Right ventricle myocardium superior (tissue), 1 donor: Measurements from ENCODE around the gene TMEM225B. TPM values are rescaled to one million over a fixed set of nuclear protein-coding genes. Genes with fewer than 3 reads are reported as not detected.
A peak's percentile ranks its signal among the peaks of the same experiment; 100 is the strongest.
"Not testable (repeated sequence)": the region's sequence is repeated elsewhere in the genome, so short reads cannot be mapped to it uniquely, and the experiment has no call there.

Experiments used
- ATAC-seq: fragments of 200-7000 bp; cut with Tn5 transposase; one replicate; pipeline ENCODE4 v1.9.1; 2020; ENCODE audit warnings: mild to moderate bottlenecking; ENCODE audit not compliant: poor library complexity
- DNase-seq: peaks from one replicate; pipeline ENCODE4 v3.0.0-alpha.2; 2020
- intact Hi-C: fragments of 100-400 bp; cut with DNase I; formaldehyde crosslinking; loops from one replicate; pipeline ENCODE4 v1.11.2; 2022
- long read RNA-seq: library from polyadenylated mRNA; unstranded; transcript quantifications from one replicate; pipeline ENCODE4 v2.0.0, GENCODE V29; 2021
- total RNA-seq: library from RNA; stranded (reverse); fragmentation: NEBNext Ultra II Directional; extraction: Animal tissue kit (Norgen Biotek cat#: 25700); gene quantifications from one replicate; pipeline ENCODE4 v1.2.1, GENCODE V29; 2021
- donor health status: DM: no; HTN: yes; CAD: no; lungs with severe emphysema.

TMEM225B gene, protein sequence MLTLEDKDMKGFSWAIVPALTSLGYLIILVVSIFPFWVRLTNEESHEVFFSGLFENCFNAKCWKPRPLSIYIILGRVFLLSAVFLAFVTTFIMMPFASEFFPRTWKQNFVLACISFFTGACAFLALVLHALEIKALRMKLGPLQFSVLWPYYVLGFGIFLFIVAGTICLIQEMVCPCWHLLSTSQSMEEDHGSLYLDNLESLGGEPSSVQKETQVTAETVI
- not detected for total RNA-seq
- long read RNA-seq = 0 reads

- intact Hi-C loops = no loop called here
- no peak for ATAC-seq
- DNase-seq = no peak
These were observed at the start of gene TMEM225B for GRCh38 chr7:99597762-99598501. Gene TMEM225B (plus strand): TSS chr7:99598267. CDS start chr7:99604389, 6,122 bp downstream.

- not testable (repeated sequence) for DNase-seq, ATAC-seq
These were observed 48.5 kb upstream of the TMEM225B start for GRCh38 chr7:99549545-99549944.

DNA sequence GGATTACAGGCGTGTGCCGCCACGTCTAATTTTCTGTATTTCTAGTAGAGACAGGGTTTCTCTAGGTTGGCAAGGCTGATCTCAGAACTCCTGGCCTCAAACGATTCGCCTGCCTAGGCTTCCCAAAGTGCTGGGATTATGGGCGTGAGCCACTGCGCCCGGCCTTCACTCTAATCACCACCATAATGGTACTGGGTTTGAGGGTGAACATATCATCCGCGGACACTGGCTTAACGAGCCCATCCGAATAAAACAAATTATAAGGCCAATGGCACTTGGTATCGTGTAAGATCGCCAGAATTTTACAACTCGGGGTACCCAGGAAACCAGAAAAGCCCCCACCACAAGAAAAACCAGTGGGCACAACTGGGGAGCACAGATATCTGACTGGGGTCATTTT is 46.7 kb upstream of the TMEM225B start:
- no peak for DNase-seq
- intact Hi-C loops = loop anchor here (10.0 kb wide), 1 partner anchor 47 kb away; the partner anchor contains the start of genes ZKSCAN5 and ZNF394

More at GRCh38 chr7:99549545-99549944, 48.5 kb upstream of the TMEM225B start:
- intact Hi-C loops = not testable (repeated sequence)

DNA sequence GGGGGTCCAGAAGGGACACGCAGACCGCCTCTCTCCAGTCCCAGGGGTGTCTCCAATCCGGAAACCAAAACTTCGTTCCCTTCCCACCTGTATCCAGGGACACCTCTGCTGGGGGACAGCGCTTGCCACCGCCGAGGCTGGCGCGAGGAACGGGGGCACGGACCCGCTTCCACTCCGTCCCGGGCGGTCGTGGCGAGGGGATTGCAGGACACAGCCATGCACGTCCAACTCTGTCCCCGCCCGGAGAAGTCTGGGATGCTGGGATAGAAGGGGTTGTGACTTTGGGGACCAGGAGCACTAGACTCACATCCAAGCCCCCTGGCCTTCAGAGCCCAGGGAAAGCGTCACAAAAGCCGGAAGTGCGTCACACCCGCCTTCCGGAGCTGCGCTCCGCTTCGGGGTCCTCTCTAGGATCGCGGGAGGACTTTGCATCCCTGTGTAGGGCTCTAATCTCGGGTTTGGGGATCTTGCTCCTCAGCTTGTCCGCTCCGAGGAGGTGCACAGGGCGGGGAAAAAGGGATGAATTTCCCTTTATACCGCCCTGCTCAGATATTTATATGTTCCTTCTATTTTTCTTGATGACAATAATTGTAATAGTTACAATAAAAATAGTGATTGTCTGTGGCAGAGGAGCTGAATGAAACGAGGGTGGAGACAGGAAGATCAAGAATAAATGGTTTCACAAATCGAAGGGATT is 46.2 kb upstream of the TMEM225B start, which contains the start of gene FAM200A:
Gene FAM200A, minus strand, starts transcription at position 348 of the 697 bp plus-strand sequence. CDS start 3,707 bp downstream, outside the sequence.
- ATAC-seq = peak; percentile 99
- intact Hi-C loops = loop anchor here (10.0 kb wide), 1 partner anchor 47 kb away; the partner anchor contains the start of genes ZKSCAN5 and ZNF394
- DNase-seq = peak; percentile 92

More for the DNA sequence above, 46.7 kb upstream of the TMEM225B start:
- ATAC-seq = peak; percentile 14

- ATAC-seq = no peak
These were observed 45.0 kb upstream of the TMEM225B start for GRCh38 chr7:99553039-99553438.

DNA sequence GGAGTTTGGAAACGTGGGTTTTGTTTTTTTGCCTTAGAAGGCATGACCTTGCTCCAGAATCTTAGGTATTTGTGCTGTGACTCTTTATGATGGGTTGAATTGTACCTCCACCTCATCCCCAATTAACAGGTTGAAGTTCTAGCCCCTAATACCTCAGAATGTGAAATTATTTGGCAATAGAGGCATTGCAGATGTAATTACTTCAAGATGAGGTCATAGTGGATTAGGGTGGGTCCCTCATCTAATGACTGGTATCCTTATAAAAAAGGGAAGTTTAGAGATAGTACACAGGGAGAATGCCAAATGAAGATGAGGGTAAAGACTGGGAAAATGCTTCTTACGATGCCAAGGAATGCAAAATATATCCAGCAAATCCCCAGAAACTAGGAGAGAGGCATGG is 43.1 kb upstream of the TMEM225B start:
- ATAC-seq (no peak), DNase-seq (no peak)
- intact Hi-C loops = loop anchor here (10.0 kb wide), 1 partner anchor 50 kb away; the partner anchor contains the start of genes ZKSCAN5 and ZNF394

More at GRCh38 chr7:99553039-99553438, 45.0 kb upstream of the TMEM225B start:
- no peak for DNase-seq
- intact Hi-C loops = loop anchor here (10.0 kb wide), 1 partner anchor 48 kb away; the partner anchor contains the start of genes ZKSCAN5 and ZNF394

GRCh38 chr7:99557196-99557607 is 40.9 kb upstream of the TMEM225B start:
- intact Hi-C loops = loop anchor here (10.0 kb wide), 1 partner anchor 52 kb away; the partner anchor contains the start of genes ZKSCAN5 and ZNF394
- DNase-seq = no peak
- ATAC-seq = no peak

GRCh38 chr7:99557940-99558305 is 40.1 kb upstream of the TMEM225B start:
- DNase-seq (no peak), ATAC-seq (no peak)
- intact Hi-C loops = loop anchor here (10.0 kb wide), 1 partner anchor 53 kb away; the partner anchor contains the start of genes ZKSCAN5 and ZNF394

DNA sequence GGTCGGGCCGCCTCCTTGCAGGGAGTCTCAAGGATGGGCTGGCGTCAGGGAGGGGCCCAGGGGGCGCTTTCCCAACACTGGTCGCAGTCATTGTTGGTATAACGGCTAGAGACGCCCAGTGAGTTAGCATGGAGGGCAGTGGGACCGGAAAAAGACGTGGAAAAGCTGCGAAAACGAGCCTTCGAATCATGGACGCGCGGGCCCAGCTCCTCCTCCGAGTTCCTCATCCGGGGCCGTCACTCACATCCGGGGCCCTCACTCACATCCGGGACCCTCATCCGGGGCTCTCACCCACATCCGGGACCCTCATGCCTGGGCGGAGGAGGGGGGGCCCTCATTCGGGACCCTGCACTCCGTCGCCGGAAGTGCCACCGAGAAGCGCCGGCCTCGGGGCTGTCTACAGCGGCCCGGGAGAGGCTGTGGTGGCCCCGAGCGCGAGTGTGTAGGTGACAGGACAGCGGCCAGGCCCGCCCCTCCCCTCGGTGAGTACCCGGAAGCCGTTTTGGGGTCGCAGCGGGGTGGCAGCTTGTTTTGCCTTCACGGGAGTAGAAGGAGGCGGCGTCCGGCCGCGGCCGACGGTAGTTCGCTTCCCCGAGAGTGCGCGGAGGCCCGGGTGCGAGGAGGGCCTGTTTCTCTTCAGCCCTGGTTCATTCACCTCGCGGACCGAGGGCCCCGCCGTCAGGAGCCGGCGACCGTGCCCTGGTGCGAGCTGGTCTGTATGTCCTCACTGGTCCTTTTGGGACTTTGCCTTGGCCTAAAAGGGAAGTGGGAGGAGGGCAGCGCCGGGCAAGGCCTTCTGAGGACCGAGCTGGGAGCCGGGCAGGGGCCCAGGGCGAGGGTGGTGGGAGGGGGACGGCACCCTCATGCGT is 39.5 kb upstream of the TMEM225B start, which contains the start of gene ZNF655:
Gene ZNF655, plus strand, starts transcription at position 337 of the 869 bp plus-strand sequence. CDS start 1,918 bp downstream, outside the sequence.
- intact Hi-C loops = loop anchor here (10.0 kb wide), 1 partner anchor 54 kb away; the partner anchor contains the start of genes ZKSCAN5 and ZNF394
- DNase-seq = peak; percentile 94
- peak; percentile 98 for ATAC-seq

- DNase-seq (no peak), ATAC-seq (no peak)
- intact Hi-C loops = loop anchor here (10.0 kb wide), 1 partner anchor 55 kb away; the partner anchor contains the start of genes ZKSCAN5 and ZNF394
These were observed 38.7 kb upstream of the TMEM225B start for GRCh38 chr7:99559175-99559915.

DNA sequence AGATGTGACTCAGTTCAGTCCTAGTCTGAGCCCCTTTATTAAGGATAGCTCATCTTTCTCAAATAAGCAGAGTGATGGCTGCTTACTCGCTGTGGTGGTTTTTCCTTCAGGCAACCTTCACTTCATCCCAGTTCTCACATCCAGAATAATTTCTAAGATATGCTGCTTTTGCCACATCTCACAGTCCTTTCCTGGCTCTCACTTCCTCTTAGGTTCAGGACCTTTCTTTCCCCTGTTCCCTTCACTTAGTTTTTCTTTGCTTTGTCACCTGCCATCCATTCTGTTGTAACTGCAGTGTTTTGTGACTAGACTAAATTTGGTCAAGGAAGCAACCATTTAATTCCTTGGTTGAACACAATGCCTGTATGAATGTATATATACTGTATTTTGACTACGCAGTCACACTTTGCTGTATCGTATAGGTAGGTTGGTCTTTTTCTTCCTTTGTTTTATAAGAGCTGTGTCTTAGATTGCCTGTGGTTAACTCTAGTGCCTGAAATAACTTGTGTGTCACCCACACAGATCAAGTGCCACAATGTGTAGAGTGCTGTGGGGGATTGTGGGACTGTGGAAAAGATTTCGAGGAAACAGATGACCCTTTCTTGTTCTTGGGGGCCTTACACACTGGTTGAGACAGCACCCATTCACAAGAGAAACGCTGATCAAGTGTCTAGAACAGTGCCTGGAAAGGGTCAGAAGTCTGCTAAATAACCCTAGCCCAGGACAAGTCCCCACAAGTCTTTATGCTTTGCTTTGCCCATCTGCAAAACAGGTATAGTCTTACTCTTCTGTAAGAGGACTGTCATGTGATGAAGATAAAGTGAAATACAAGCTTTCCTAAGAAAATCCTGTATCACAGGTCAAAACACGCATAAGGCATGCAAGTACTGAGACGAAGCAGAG is 37.0 kb upstream of the TMEM225B start:
- DNase-seq = no peak
- intact Hi-C loops = no loop called here
- ATAC-seq = no peak

DNA sequence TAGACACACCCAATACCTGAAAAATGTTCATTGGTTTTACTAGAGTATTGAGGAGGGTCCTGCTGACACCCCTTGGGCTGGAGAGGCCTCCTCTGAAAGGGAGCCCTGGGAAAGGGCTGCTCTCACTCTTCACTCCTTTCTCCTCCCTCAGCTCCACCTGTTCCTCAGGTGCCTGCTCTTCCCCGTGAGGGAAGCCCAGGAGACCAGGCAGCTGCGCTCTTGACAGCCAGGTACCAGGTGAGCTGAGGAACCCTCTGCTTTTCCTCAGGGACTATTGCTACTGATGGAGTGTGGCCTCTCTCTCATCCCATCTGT is 36.4 kb upstream of the TMEM225B start:
- no peak for DNase-seq
- intact Hi-C loops = no loop called here
- ATAC-seq = no peak

DNA sequence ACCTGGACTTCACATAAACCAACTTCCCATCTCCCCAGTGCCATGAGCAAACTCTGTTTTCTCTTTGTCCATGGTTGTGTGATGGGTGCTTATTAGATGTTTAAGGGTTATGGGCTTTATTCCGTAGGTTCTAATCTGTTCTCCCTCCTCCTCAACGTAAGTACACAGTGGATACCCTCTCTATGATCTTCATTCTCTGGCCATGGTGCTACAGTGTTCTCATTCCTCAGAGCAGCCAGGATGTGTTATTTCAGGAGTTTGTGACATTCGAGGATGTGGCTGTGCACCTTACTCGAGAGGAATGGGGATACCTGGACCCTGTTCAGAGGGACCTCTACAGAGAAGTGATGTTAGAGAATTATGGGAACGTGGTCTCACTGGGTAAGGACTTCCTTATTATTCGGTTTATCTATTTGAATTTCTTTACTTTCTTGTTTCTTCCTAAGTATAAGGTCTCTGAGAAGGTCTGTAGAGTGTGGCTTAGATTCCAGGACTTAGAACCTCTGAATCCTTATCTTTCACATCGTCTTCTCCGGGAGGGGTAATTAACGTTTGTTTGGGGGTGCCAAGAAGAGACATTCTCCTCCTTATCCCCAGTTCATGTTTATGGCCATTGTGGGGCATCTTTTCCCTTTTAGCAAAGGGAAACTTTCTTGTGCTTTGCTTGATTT is 35.8 kb upstream of the TMEM225B start:
- ATAC-seq = no peak
- intact Hi-C loops = no loop called here
- DNase-seq = no peak

DNA sequence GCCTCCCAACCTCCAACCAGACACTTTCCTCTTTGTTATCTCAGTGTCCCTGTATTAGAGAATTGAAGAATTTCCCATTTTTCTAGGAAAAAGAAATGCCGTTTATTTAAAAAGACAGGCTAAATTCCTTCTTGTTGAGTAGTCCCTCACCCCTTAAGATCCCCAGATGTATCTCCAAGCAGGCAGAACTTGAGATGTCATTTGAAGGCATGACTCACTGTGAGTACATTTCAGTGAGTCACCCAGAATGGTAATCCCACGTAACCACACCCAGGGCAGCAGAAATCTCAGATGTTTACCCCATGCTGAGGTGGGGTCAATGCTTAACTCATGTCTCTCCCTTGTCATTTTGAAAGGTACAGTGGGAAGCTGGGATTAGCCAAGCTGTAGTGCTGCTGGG is 35.2 kb upstream of the TMEM225B start:
- intact Hi-C loops = no loop called here
- DNase-seq (no peak), ATAC-seq (no peak)

DNA sequence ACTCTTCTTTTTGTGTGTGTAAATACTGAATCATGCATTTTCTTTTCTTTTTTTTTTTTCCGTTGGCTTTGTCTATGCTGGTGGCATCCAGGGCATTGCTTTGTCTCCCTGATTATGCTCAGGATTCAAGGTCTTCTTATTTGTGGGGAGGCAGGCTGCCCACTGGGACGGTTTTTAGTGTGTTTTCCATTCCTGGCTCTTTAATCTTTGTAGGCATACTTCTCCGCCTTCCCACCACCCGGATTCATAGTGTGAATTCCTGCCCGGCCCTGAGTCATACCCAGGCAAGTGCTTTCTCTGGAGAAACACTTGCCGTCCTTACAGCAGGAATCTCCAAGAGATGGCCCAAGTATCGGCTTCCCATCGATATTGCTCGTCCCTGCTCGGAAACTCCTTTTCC is 34.4 kb upstream of the TMEM225B start:
- intact Hi-C loops = no loop called here
- DNase-seq (no peak), ATAC-seq (no peak)

DNA sequence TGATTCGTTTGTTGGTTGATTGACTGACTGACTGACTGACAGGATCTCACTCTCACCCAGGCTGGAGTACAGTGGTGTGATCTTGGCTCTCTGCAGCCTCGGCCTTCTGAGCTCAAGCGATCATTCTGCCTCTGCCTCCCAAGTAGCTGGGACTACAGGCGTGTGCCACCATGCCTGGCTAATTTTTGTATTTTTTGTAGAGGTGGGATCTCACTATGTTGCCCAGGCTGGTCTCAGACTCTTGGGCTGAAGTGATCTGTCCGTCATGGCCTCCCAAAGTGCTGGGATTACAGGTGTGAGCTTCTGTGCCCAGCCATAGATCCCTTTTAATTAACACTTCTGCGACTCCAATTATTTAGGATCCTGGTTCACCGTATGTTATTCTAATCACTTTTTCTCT is 29.3 kb upstream of the TMEM225B start:
- intact Hi-C loops, DNase-seq, ATAC-seq: not testable (repeated sequence)
